GM19467 (cell line): Measurements from ENCODE around the gene ZMIZ1.

ENCODE experiments used
- ATAC-seq: cut with Tn5 transposase; IDR thresholded peaks from one replicate; pipeline ENCODE4 v1.9.1; 2021; ENCODE audit warnings: mild to moderate bottlenecking, moderate library complexity; ENCODE audit not compliant: unreplicated experiment

The ZMIZ1 gene

GRCh38 chr10:79224992-79225391 lies 156.2 kb downstream of the ZMIZ1 start:
- no peak for ATAC-seq

- ATAC-seq: no peak
Measured at GRCh38 chr10:79226391-79227245, 157.9 kb downstream of the ZMIZ1 start.

GRCh38 chr10:79229071-79229541 lies 160.3 kb downstream of the ZMIZ1 start:
- no peak for ATAC-seq

GRCh38 chr10:79229830-79230327 lies 161.1 kb downstream of the ZMIZ1 start:
- no peak for ATAC-seq

GRCh38 chr10:79230328-79230830 lies 161.6 kb downstream of the ZMIZ1 start:
- ATAC-seq: no peak

GRCh38 chr10:79230850-79231249 lies 162.1 kb downstream of the ZMIZ1 start:
- no peak for ATAC-seq

- ATAC-seq: no peak
Measured at GRCh38 chr10:79231908-79232307, 163.1 kb downstream of the ZMIZ1 start.

GRCh38 chr10:79232864-79233263 lies 164.1 kb downstream of the ZMIZ1 start:
- ATAC-seq: no peak

- no peak for ATAC-seq
Measured at GRCh38 chr10:79234391-79235315, 165.9 kb downstream of the ZMIZ1 start.

GRCh38 chr10:79235765-79236432 lies 167.1 kb downstream of the ZMIZ1 start:
- no peak for ATAC-seq

- no peak for ATAC-seq
Measured at GRCh38 chr10:79236433-79236765, 167.6 kb downstream of the ZMIZ1 start.

GRCh38 chr10:79237454-79238157 lies 168.8 kb downstream of the ZMIZ1 start:
- ATAC-seq: no peak

- no peak for ATAC-seq
Measured at GRCh38 chr10:79238158-79238520, 169.4 kb downstream of the ZMIZ1 start.

- no peak for ATAC-seq
Measured at GRCh38 chr10:79238606-79239005, 169.8 kb downstream of the ZMIZ1 start.

- no peak for ATAC-seq
Measured at GRCh38 chr10:79239275-79239779, 170.6 kb downstream of the ZMIZ1 start.

GRCh38 chr10:79239924-79240581 lies 171.3 kb downstream of the ZMIZ1 start:
- ATAC-seq: no peak

- ATAC-seq: no peak
Measured at GRCh38 chr10:79241629-79241989, 172.8 kb downstream of the ZMIZ1 start.

- no peak for ATAC-seq
Measured at GRCh38 chr10:79241990-79242619, 173.3 kb downstream of the ZMIZ1 start.

GRCh38 chr10:79242620-79243152 lies 173.9 kb downstream of the ZMIZ1 start:
- ATAC-seq: no peak
